Ramos (cell line): ENCODE measurements around the gene AJAP1.

ENCODE experiments used
- in situ Hi-C: fragments of 300-500 bp; cut with MboI; formaldehyde crosslinking; loops from one replicate; pipeline ENCODE4 v1.14.3; 2022; ENCODE audit warnings: low sequenced_read_pairs; ENCODE audit not compliant: unreplicated experiment

AJAP1 gene

DNA sequence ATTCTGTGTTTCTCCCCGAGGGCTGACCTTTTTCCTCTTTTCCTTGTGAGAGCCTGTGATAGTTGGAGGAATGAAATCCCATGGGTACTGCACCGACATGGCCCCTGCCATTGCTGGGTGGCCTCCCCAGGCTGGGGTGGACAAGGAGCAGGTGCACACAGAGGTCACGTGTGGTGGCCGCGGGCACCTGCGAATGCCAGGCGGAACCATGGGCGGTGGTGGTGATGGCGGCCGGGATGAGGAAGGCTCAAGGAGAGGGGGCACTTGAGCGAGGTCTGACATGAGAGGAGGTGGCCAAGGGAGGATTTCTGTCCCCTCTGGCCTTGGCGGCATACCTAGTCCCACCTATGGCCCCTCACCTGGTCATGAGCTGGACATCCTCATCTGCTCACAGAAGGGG lies 69.6 kb downstream of the AJAP1 start:
- in situ Hi-C loops = no loop called here

- in situ Hi-C loops = no loop called here
Measured at GRCh38 chr1:4724695-4725250, 70.4 kb downstream of the AJAP1 start.

DNA sequence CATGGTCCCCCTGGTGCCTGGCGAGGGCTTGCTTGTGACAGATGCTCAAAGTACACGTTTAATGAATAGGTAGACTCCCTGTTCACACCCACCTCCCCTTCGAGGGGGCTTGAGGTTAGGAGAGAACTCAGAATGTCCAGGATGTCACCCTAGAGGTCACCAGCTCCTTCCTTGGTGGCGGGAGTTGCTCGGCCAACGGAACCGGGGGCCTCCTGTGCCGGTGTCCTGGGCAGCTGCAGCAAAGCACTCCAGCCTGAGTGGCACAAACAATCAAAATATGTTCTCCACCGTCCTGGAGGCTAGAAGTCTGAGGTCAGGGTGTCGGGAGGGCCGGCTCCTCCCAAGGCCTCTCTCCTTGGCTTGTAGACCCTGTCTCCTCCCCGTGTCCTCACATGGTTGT lies 71.0 kb downstream of the AJAP1 start:
- in situ Hi-C loops = no loop called here

- in situ Hi-C loops = no loop called here
Measured at GRCh38 chr1:4726620-4727341, 72.4 kb downstream of the AJAP1 start.

GRCh38 chr1:4728319-4729089 lies 74.1 kb downstream of the AJAP1 start:
- in situ Hi-C loops = no loop called here

DNA sequence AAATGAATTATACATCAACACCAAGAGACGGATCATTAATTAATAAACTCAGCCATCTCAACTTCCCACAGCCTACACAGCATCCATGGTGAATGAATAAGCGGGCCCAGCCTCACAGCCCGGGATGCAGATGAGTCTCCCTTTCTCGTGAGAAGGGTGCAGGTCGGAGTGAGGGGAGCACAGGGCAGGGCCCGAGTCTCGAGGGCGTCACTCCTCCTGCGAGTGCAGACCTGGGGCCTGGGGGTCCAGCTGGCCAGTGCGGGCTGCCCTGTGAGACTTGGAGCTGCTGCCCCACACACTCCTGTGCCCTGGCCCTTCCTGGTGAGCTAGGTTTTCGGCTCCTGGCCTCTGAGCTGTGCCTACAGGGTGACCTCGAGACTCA lies 74.7 kb downstream of the AJAP1 start:
- in situ Hi-C loops = no loop called here

DNA sequence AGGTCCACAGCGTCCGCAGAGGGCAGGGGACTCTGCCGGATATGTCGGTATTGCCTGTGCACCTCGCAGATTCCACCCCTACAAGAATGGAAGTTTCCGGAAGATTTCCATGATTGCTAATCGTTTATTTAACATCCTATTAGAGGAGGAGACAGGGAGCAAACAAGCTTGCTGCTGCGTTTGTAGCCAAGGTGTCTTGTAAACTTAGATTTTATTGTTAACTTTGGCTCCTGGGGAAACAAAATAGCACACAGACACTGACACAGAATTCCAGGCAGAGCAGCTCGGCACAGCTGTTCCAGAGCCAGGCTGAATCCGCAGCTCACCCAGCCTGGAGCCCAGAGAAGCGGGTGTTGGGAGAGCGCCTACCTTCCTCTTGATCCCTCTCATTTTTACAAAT lies 75.7 kb downstream of the AJAP1 start:
- in situ Hi-C loops = no loop called here

DNA sequence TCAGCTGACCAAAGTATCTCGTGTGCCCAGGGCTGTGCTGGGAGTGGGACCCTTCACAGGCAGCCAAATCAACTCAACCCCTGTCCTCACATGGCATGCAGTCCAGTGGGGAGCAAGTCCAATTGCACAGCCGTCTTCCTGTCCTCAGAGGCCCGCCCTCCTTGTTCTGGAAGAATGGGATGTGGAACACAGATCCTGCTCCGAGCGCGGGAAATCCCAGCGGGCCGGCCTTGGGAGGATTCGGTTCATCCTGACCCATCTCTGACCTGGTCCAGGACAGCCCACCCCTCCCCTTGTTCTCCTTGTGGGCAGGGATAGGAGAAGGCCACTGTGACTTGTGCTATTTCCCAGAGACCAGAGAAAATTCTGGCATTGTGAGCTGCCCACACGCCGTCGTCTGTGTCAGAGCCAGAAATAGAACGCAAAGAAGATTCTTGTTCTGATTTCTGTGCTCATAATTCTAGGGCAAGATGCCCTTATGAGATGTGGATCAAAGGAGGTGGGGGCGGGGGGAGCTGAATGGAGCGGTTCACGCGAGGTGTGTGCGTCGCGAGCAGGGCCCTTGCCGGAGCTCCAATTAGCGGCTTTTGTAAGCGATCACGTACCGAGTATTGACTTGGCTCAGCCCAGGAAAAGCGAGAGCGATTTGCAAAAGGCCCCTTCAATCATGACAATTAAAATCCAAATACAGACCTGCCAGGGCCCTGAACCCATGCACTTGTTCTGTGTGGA lies 79.2 kb downstream of the AJAP1 start:
- in situ Hi-C loops = no loop called here

GRCh38 chr1:4734219-4734618 lies 79.8 kb downstream of the AJAP1 start:
- in situ Hi-C loops = no loop called here

DNA sequence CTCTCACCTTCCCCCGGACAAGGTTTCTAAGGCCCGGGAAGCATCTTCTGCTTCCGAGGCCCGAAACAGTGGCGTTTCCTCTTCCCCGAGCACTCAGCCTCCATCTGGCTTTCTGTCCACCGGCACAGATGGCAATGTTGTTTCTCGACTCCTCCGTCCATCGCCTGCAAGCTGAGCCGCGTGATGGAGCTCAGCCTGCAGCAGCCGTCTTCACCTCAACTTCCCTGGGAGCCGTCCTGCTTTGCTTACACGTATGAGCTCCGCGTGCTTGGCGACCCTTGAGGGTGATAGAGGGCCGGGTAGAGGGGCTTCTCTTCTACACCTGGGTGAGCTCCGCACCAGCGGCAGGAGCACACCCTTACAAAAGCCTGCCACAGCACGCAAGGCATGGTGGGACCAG lies 80.4 kb downstream of the AJAP1 start:
- in situ Hi-C loops = no loop called here

DNA sequence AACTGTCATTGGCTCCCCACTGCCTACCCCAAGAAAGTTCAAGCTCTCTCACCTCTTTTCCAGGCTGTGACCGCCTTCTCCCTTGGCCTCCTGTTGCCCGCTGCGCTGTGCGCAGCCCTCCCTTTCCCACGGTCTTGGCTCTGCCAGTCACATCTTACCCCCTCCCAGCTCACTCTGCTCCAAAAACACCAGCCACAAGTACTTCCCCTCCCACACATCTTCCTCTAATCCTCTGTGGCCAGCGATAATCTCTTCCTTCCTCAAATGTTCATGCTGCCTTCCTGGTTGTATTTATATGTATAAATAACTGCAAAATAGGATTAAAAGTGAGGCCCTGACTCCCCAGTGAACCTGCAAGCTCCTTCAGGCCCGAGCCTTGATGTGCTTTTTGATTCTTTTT lies 81.8 kb downstream of the AJAP1 start:
- in situ Hi-C loops = no loop called here

GRCh38 chr1:4741876-4742423 lies 87.5 kb downstream of the AJAP1 start:
- in situ Hi-C loops = no loop called here

- in situ Hi-C loops = no loop called here
Measured at GRCh38 chr1:4743978-4744750, 89.8 kb downstream of the AJAP1 start.

DNA sequence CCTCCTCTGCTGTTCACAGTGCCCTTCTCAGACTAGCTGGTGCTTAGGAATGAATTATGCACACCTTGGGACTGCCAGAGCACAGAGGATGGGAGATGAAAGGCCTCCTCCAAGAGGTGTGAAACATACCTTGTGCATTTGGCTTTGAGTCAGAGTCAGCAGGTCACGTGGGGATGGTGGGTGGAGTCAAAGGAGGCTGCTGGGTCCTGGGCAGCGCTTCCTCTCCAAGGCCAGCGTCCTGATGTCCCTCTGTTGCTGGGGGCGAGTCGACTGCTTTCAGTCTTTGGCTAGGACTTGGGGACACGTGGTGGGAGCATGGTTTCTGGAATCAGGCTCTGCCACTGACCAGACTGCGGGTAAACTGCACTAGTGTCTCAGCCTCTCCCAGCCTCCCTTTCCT lies 91.2 kb downstream of the AJAP1 start:
- in situ Hi-C loops = no loop called here

GRCh38 chr1:4749406-4749805 lies 95.0 kb downstream of the AJAP1 start:
- in situ Hi-C loops = no loop called here

DNA sequence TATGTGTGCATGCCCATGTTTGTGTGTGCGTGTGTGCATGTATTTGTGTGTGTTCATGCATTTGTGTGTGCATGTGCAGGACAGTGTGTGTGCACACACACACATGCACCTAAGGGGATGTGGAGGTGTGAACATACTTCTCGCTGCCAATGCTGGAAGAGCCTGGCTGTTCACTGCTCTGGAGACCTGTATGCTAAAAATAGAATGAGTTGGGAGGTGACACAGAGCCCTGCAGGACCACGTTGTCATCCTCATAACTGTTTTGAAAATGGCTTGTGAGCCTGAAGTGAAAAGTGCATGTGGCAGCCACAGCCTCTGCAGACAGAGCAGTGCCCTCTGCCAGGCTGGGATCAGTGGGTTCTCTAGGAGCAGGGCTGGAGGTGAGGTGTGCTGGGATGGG lies 95.8 kb downstream of the AJAP1 start:
- in situ Hi-C loops = no loop called here

GRCh38 chr1:4752059-4752458 lies 97.7 kb downstream of the AJAP1 start:
- in situ Hi-C loops = no loop called here

- in situ Hi-C loops = no loop called here
Measured at GRCh38 chr1:4754816-4755215, 100.4 kb downstream of the AJAP1 start.

- in situ Hi-C loops = no loop called here
Measured at GRCh38 chr1:4755301-4755845, 101.0 kb downstream of the AJAP1 start.
